MM.1S (cell line): ENCODE measurements around the gene RGS7.

ENCODE experiments used
- CTCF ChIP-seq: fragments of 300-600 bp; sonication (generic); IDR thresholded peaks from 2 replicates; pipeline ENCODE4 v1.5.1; 2016; ENCODE audit warnings: antibody characterized with exemption, low read length, mixed read lengths
- EZH2 ChIP-seq: fragments of 300-600 bp; sonication (generic); optimal IDR thresholded peaks from 2 replicates; pipeline ENCODE3; 2017; ENCODE audit warnings: low read depth, mild to moderate bottlenecking, antibody characterized with exemption, low read length, mixed read lengths
- EZH2phosphoT487 ChIP-seq: fragments of 300-600 bp; sonication (generic); IDR thresholded peaks from 2 replicates; pipeline ENCODE4 v1.6.1; 2018; ENCODE audit warnings: antibody characterized with exemption, low read length

GRCh38 chr1:241221319-241221718 lies 135.7 kb downstream of the RGS7 start:
- TF ChIP-seq CTCF (no peak), EZH2phosphoT487 (no peak), EZH2 (no peak)
